DND-41 (cell line): ENCODE measurements around the gene OSBP2.

Experiments used
- ATAC-seq: fragments of 200-7000 bp; cut with Tn5 transposase; 3 replicates; pipeline ENCODE4 v1.9.1; 2021; ENCODE audit warnings: low read depth; ENCODE audit not compliant: insufficient read depth
- DNase-seq: peaks from one replicate; pipeline ENCODE4 v3.0.0-alpha.2; 2020
- H2AFZ ChIP-seq: 2 replicates; pipeline ENCODE4 v1.6.0; 2012; ENCODE audit warnings: low read depth, low read length
- H3K27ac ChIP-seq: 2 replicates; pipeline ENCODE4 v1.5.1; 2012; ENCODE audit warnings: low read length, inconsistent platforms
- H3K27me3 ChIP-seq: fragments of 200-600 bp; sonication (generic); 2 replicates; pipeline ENCODE4 v1.6.0; 2012; ENCODE audit warnings: low read length, mild to moderate bottlenecking, inconsistent platforms; ENCODE audit not compliant: insufficient read depth, poor library complexity
- H3K36me3 ChIP-seq: 2 replicates; pipeline ENCODE4 v1.5.1; 2012; ENCODE audit warnings: low read length, inconsistent platforms; ENCODE audit not compliant: insufficient read depth
- H3K4me1 ChIP-seq: 2 replicates; pipeline ENCODE4 v1.5.1; 2012; ENCODE audit warnings: mild to moderate bottlenecking, low read length; ENCODE audit not compliant: insufficient read depth
- H3K4me2 ChIP-seq: 2 replicates; pipeline ENCODE4 v1.6.0; 2012; ENCODE audit warnings: mild to moderate bottlenecking, moderate library complexity, low read length, inconsistent platforms; ENCODE audit not compliant: insufficient read depth
- H3K4me3 ChIP-seq, 2 experiments: fragments of 200-600 bp in 1 of 2; shearing (Covaris generic) in 1 of 2; 2 replicates each; pipeline ENCODE4 v1.5.1; 2012 to 2016; ENCODE audit warnings: inconsistent platforms in 2 of 2, low read length in 2 of 2, mild to moderate bottlenecking in 2 of 2, low read depth in 1 of 2, moderate library complexity in 1 of 2
- H3K79me2 ChIP-seq: 2 replicates; pipeline ENCODE4 v1.6.0; 2012; ENCODE audit warnings: low read length, inconsistent platforms; ENCODE audit not compliant: insufficient read depth
- H3K9ac ChIP-seq: 2 replicates; pipeline ENCODE4 v1.6.0; 2012; ENCODE audit warnings: low read depth, mild to moderate bottlenecking, inconsistent platforms, low read length, moderate library complexity
- H3K9me3 ChIP-seq: 2 replicates; pipeline ENCODE4 v1.5.1; 2012; ENCODE audit warnings: low read length, moderate library complexity, mild to moderate bottlenecking, inconsistent platforms; ENCODE audit not compliant: insufficient read depth, severe bottlenecking
- H4K20me1 ChIP-seq: 2 replicates; pipeline ENCODE4 v1.6.0; 2012; ENCODE audit warnings: low read length; ENCODE audit not compliant: insufficient read depth
- EZH2 ChIP-seq: IDR thresholded peaks from 3 replicates; pipeline ENCODE4 v1.6.1; 2012; ENCODE audit warnings: borderline replicate concordance, low read depth, mild to moderate bottlenecking, moderate library complexity, low read length, inconsistent platforms; ENCODE audit not compliant: severe bottlenecking
- TF ChIP-seq, protein P1 (sequence below): IDR thresholded peaks from 2 replicates; pipeline ENCODE4 v1.5.1; 2012; ENCODE audit warnings: borderline replicate concordance, low read length, moderate library complexity, mild to moderate bottlenecking; ENCODE audit not compliant: poor library complexity, severe bottlenecking; ENCODE audit errors: extremely low read depth

The OSBP2 gene

DNA sequence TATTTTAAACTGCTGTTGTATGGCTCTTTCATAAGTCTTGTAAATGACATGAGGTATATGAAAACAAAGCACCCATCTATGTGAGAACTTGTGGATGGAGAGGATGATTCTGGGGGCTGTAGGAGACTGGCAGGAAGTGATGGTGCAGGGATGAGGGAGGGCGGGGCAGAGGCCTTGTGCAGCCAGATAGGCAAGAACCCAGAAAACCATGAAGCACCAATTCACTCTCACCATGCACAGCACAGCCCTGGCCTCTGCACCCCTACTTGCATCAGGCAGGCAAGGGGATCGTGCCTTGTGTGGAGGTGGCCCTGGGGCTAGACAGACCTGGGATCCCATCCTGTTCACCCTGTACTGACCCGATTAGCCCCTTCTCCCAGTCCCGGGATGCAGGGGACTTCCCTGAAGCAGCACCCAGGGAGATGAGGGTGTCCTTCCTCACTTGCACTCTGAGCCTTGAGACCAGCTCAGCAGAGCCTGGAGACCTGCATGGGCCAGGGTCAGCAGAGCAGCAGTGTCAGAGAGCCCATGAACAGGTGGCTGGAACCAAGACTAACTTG, 188.4 kb downstream of the OSBP2 start:
- Histone ChIP-seq H3K79me2 (no peaks in the 10 kb centered on the region), H3K4me1 (no peaks in the 10 kb centered on the region), H3K4me2 (no peak overlapping the region), H2AFZ (no peak overlapping the region), H4K20me1 (0 out of 2 replicates have a peak, but pooled peaks cover 3% of the 10 kb centered on the region), H3K9me3 (no peaks in the 10 kb centered on the region), H3K9ac (no peak overlapping the region), H3K27ac (no peak overlapping the region), H3K36me3 (no peaks in the 10 kb centered on the region), H3K4me3 (no peak overlapping the region), H3K27me3 (no peaks in the 10 kb centered on the region)
- peak; percentile 12 for DNase-seq
- TF ChIP-seq, protein P1, sequence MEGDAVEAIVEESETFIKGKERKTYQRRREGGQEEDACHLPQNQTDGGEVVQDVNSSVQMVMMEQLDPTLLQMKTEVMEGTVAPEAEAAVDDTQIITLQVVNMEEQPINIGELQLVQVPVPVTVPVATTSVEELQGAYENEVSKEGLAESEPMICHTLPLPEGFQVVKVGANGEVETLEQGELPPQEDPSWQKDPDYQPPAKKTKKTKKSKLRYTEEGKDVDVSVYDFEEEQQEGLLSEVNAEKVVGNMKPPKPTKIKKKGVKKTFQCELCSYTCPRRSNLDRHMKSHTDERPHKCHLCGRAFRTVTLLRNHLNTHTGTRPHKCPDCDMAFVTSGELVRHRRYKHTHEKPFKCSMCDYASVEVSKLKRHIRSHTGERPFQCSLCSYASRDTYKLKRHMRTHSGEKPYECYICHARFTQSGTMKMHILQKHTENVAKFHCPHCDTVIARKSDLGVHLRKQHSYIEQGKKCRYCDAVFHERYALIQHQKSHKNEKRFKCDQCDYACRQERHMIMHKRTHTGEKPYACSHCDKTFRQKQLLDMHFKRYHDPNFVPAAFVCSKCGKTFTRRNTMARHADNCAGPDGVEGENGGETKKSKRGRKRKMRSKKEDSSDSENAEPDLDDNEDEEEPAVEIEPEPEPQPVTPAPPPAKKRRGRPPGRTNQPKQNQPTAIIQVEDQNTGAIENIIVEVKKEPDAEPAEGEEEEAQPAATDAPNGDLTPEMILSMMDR = no peak
- no peak for TF ChIP-seq EZH2
- no peak for ATAC-seq

- H3K27me3 ChIP-seq = no peaks in the 10 kb centered on the region
- H3K79me2 ChIP-seq = no peaks in the 10 kb centered on the region
- DNase-seq (no peak), ATAC-seq (no peak)
- TF ChIP-seq, protein P1 = no peak
- no peak for TF ChIP-seq EZH2
- H4K20me1 ChIP-seq = 0 out of 2 replicates have a peak, but pooled peaks cover 3% of the 10 kb centered on the region
- no peaks in the 10 kb centered on the region for H3K9me3 ChIP-seq
- H3K9ac ChIP-seq = no peak overlapping the region
- no peak overlapping the region for H3K4me2 ChIP-seq
- H2AFZ ChIP-seq = no peak overlapping the region
- no peak overlapping the region for H3K27ac ChIP-seq
- H3K4me1 ChIP-seq = no peaks in the 10 kb centered on the region
- no peak overlapping the region for H3K4me3 ChIP-seq
- H3K36me3 ChIP-seq = no peaks in the 10 kb centered on the region
Measured at GRCh38 chr22:30883586-30884145, 189.0 kb downstream of the OSBP2 start.

- no peak overlapping the region for H3K27ac ChIP-seq
- no peaks in the 10 kb centered on the region for H3K27me3 ChIP-seq
- 0 out of 2 replicates have a peak, but pooled peaks cover 3% of the 10 kb centered on the region for H4K20me1 ChIP-seq
- H3K4me2 ChIP-seq = no peak overlapping the region
- H3K36me3 ChIP-seq = no peaks in the 10 kb centered on the region
- TF ChIP-seq, protein P1 = no peak
- TF ChIP-seq EZH2 = no peak
- H3K9ac ChIP-seq = no peak overlapping the region
- no peak overlapping the region for H3K4me3 ChIP-seq
- H3K4me1 ChIP-seq = no peaks in the 10 kb centered on the region
- no peaks in the 10 kb centered on the region for H3K9me3 ChIP-seq
- H3K79me2 ChIP-seq = no peaks in the 10 kb centered on the region
- H2AFZ ChIP-seq = no peak overlapping the region
- ATAC-seq (no peak), DNase-seq (no peak)
Measured at GRCh38 chr22:30884211-30885000, 189.7 kb downstream of the OSBP2 start.
